ENCODE results near the gene WRAP53. TPM values are rescaled to one million over a fixed set of nuclear protein-coding genes. Genes with fewer than 3 reads are reported as not detected.

The WRAP53 gene
- total RNA-seq, 1 donor from 2014 or later: 25.9 TPM

DNA sequence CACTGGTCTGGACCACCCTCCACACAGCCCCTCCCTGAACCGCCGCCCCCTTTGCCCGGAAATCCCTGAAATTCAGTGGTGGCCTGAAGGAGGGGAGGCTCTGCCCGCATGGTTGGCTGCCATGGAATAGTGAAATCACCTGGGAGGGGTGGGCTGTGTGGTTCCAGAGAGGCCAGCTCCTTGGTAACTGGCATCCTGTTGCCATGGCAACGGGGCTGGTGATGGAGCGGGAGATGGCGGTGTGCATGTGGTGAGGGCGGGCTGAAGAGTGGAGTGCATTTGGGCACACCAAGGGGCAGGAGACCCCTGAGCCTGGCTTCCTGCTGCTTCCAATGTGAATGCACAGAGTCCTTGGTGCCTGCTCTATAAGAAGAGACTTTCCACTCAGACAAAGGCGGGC lies 19.2 kb downstream of the WRAP53 start:
- intact Hi-C loops (cut with micrococcal nuclease): no loop called here

DNA sequence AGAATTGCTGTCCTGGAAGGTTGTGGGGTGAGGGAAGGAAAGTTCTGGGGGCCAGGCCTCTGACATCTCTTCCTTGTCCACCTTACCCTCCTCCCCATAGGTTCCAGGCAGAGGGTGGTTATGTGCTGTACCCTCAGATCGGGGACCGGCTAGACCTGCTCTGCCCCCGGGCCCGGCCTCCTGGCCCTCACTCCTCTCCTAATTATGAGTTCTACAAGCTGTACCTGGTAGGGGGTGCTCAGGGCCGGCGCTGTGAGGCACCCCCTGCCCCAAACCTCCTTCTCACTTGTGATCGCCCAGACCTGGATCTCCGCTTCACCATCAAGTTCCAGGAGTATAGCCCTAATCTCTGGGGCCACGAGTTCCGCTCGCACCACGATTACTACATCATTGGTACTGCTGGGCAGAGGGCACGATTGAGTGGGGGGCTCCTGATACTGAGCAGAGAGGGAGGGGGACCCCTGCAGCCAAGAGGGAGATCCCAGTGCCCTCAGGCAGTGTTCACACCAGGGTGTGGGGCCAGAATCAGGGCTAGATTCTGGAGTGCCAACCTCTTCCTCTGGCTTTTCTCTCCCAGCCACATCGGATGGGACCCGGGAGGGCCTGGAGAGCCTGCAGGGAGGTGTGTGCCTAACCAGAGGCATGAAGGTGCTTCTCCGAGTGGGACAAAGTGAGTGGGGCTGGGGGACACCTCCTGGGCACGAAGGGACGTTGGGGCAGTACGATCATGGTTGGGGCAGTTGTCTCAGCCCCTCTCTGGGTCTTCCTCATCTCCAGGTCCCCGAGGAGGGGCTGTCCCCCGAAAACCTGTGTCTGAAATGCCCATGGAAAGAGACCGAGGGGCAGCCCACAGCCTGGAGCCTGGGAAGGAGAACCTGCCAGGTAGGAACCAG lies 19.8 kb downstream of the WRAP53 start:
- intact Hi-C loops (cut with micrococcal nuclease): no loop called here

GRCh38 chr17:7709031-7709430 lies 20.8 kb downstream of the WRAP53 start:
- intact Hi-C loops (cut with micrococcal nuclease): no loop called here

- intact Hi-C loops (cut with micrococcal nuclease): no loop called here
Measured at GRCh38 chr17:7710301-7710700, 22.0 kb downstream of the WRAP53 start.

- intact Hi-C loops (cut with micrococcal nuclease): no loop called here
Measured at GRCh38 chr17:7711051-7711755, 22.9 kb downstream of the WRAP53 start.

GRCh38 chr17:7712111-7712771 lies 24.0 kb downstream of the WRAP53 start:
- intact Hi-C loops (cut with micrococcal nuclease): no loop called here

DNA sequence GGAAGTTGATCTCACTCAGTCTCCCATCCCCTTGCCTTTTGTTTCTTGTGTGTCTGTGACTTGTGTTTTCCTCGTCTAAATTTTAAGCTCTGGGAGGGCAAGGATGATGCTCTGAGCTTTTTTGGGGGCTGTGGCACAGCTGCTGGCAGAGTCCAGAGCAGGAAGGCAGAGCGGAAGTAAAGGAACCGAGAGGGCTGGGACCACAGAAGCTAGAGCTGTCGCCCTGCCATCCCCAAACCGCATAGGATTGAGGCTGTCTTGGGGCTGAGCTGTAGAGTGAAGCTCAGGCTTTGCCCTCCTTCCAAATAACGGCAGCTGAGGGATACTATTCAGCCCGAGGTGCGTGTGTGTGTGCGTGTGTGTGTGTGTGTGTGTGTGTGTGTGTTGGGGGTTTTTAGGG lies 25.5 kb downstream of the WRAP53 start:
- intact Hi-C loops (cut with micrococcal nuclease): no loop called here

DNA sequence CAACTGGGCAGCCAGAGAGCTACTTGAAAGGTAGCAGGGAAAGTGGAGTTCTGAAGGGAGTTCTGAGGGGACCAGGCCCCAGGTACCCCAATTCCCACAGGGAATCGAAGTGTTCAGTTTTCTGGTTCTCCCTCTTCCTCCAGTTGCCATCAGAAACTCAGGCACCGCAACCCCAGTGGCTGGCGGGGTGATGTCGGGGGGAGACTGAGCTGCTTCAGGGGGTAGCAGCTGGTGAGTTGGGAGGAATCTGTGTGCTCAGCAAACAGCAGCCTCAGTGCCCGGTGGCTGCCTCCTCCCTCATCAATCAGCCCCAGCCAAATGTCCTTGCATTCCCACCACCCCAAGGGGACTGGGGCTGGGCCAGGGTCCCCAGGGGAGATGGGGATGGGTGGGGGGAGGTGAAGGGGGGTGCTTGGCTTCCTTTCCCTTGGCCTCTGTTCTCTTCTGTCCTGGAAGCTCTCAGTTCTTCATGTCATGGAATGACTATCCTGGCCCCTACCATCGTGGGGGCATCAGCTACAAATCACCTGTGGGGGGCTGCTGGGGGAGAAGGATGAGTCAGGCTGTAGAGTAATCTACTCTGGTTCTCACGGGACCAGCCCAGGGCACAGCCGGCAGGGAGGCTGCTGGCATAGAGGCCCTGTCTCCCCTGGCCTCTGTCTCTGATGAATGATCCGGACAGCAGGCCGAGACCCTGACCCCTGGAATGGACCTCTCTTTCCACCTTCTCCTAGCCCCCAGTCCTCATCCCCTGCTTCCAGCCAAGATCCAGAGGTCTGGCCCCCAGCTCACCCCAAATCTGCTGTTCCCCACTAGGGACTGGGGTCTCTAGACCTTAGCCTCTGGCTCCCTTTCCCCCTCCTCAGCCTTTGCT lies 26.7 kb downstream of the WRAP53 start:
- intact Hi-C loops (cut with micrococcal nuclease): no loop called here

- intact Hi-C loops (cut with micrococcal nuclease): no loop called here
Measured at GRCh38 chr17:7715936-7716886, 27.9 kb downstream of the WRAP53 start.

GRCh38 chr17:7716901-7717755 lies 28.9 kb downstream of the WRAP53 start, which contains the start of gene DNAH2:
Gene DNAH2, plus strand, starts transcription at chr17:7717744. Its CDS starts 1,991 bp downstream, at chr17:7719735.
- intact Hi-C loops (cut with micrococcal nuclease): no loop called here

DNA sequence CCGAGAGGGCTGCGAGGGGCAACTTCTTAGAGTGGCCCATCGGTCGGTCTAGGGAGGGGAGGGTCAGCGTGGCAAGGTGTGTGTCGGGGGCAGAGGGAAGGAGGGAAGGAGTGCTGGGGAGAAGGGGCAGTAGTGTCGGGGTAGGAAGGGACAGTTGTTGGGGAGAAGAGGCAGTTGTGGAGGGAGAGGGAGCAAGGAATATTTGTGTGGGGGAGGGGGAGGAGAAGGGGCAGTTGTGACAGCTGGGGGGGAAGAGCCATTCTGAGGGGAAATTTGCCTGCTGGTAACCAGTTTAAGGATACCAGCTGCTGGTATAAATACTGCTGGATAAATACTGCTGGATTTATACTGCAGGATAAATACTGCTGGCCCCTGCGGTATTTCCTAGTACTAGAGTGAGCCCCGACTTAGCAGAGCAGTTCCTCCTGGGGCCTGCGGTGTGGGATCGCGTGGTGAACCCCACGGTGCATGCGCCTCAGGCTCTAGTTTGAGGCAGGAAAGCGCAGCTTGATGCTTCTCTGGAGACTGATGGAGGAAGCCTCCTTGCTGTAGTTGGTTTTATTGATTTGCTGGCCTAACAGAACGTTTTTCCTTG lies 29.6 kb downstream of the WRAP53 start:
- intact Hi-C loops (cut with micrococcal nuclease): no loop called here

- intact Hi-C loops (cut with micrococcal nuclease): no loop called here
Measured at GRCh38 chr17:7719661-7720060, 31.4 kb downstream of the WRAP53 start.

- intact Hi-C loops (cut with micrococcal nuclease): no loop called here
Measured at GRCh38 chr17:7720125-7720524, 31.8 kb downstream of the WRAP53 start.

DNA sequence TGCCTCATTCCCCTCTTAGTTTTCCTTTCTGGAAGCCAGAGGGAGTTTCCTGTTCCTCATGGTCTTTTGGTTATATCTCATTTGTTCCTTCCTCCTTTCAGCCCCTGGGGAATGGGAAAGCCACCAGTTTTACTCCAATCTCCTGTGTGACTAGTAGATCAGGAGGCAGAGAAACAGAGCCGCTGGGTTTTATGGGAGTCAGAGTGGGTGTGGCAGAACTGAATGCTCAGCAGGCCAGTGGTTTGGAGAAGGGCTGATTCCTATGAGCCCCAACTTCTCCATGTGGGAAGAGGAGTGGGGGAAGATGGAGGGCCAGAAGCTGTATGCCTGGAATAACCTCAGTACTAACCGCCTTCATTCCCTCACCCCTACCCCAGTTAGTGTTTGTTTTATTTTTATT lies 33.3 kb downstream of the WRAP53 start:
- intact Hi-C loops (cut with micrococcal nuclease): no loop called here

- intact Hi-C loops (cut with micrococcal nuclease): no loop called here
Measured at GRCh38 chr17:7727886-7728285, 39.6 kb downstream of the WRAP53 start.

- intact Hi-C loops (cut with micrococcal nuclease): no loop called here
Measured at GRCh38 chr17:7729816-7730215, 41.5 kb downstream of the WRAP53 start.

GRCh38 chr17:7732981-7733539 lies 44.8 kb downstream of the WRAP53 start:
- intact Hi-C loops (cut with micrococcal nuclease): no loop called here

DNA sequence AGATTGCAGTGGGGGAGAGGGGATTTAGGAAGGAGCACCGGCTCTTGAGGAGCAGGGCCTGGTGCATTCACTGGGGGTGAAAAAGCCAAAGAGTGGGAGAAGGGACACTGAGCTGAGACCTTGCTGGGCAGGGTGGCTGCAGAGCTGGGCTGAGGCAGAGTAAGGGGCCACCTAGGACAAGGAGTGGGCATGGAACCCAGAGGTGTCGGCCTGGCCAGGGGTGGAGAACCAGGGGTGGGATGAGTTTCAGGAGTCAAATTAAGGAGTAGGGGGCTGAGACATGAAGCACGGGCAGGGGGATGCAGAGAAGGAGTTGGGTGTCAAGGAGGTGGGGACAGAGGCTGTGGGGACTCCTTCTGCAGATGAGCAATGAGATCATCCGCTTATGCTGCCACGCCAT lies 49.3 kb downstream of the WRAP53 start:
- intact Hi-C loops (cut with micrococcal nuclease): no loop called here

Measured in T-helper 2 cell treated with Interferon-gamma antibody and Interleukin-4, amounts not matched to agents 100 ng/mL and 5 ng/mL, for 36 hours (primary cell).